Mammary microvascular endothelial cell (primary cell): ENCODE data around the gene PACSIN2. TPM values are rescaled to one million over a fixed set of nuclear protein-coding genes. Genes with fewer than 3 reads are reported as not detected.

Experiments used
- total RNA-seq: library from RNA; depleted of rRNA; stranded (reverse); fragments of >200 nt; gene quantifications from 2 replicates; pipeline ENCODE4 v1.2.3, GENCODE V29; 2015

The PACSIN2 gene, protein sequence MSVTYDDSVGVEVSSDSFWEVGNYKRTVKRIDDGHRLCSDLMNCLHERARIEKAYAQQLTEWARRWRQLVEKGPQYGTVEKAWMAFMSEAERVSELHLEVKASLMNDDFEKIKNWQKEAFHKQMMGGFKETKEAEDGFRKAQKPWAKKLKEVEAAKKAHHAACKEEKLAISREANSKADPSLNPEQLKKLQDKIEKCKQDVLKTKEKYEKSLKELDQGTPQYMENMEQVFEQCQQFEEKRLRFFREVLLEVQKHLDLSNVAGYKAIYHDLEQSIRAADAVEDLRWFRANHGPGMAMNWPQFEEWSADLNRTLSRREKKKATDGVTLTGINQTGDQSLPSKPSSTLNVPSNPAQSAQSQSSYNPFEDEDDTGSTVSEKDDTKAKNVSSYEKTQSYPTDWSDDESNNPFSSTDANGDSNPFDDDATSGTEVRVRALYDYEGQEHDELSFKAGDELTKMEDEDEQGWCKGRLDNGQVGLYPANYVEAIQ
- 63.0 and 72.3 TPM in 2 replicates for total RNA-seq

DNA sequence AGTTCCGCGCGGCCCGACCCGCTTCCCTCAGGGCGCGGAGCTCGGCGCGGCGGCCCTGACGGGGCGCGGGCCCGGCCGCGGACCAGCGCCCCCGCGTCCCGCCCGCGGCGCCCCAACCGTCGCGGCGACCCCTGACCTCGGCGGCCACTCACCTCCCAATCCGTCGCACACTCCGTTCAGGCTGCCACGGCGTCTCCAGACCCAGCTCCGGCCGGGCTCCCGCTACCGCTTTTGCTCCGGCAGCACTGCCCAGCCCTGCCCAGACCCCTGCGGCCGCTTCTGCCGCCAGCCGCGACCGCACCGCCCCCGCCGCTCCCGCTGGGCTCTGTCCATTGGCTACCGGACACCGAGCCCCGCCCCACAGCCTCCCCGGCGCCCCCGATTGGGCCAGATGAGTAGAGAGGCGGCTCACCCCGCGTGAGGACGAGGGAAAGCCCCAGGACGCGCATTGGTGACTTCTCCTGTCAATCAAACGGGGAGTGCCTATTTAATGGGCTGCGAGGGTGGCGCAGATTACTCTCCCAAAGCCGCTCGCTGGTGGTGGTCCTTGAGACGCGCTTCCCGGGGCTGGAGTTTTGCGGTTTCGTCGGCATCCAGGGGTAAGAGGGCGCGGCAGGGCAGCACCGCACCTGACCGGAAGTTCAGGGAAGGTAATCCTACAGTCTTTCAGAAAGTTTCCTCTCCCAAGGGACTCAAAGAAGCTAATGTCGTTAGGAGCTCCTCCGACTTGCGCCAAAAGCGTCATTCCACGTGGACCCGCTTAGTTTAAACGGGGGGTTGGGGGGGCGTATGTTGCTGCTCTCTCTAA, at the start of gene PACSIN2:
Gene PACSIN2, minus strand, starts transcription at position 281 of the 808 bp plus-strand sequence. CDS start 103,069 bp downstream, outside the sequence.

GRCh38 chr22:42856865-42857704, 157.9 kb downstream of the PACSIN2 start, which contains the start of gene ARFGAP3:
ARFGAP3 (minus strand) TSS chr22:42857273; CDS start chr22:42857182, 91 bp downstream.

Other genes with a start within 250 kb of the PACSIN2 start
- gene ARFGAP3, start 157.9 kb downstream of the PACSIN2 start, total RNA-seq: 37.2 and 41.7 TPM in 2 replicates
- 4.7 and 10.7 TPM in 2 replicates for gene TTLL1, start 74.2 kb upstream of the PACSIN2 start, total RNA-seq
- gene BIK, start 95.6 kb upstream of the PACSIN2 start, total RNA-seq: 0.39 and 0.53 TPM in 2 replicates
- gene MCAT, start 128.2 kb upstream of the PACSIN2 start, total RNA-seq: 20.2 and 24.5 TPM in 2 replicates
- 967 and 1,033 TPM in 2 replicates for gene TSPO, start 136.4 kb upstream of the PACSIN2 start, total RNA-seq
- 78.5 and 89.1 TPM in 2 replicates for gene TTLL12, start 172.0 kb upstream of the PACSIN2 start, total RNA-seq